Left ventricle myocardium inferior (tissue), 1 donor: ENCODE results near the gene PMIS2. TPM values are rescaled to one million over a fixed set of nuclear protein-coding genes. Genes with fewer than 3 reads are reported as not detected.
A peak's percentile ranks its signal among the peaks of the same experiment; 100 is the strongest.

Experiments used
- DNase-seq: peaks from one replicate; pipeline ENCODE4 v3.0.0-alpha.2; 2020
- H3K27ac ChIP-seq: fragments of 200-600 bp; replicated peaks from 2 replicates; pipeline ENCODE4 v1.8.0; 2021
- H3K27me3 ChIP-seq: fragments of 200-600 bp; 2 replicates; pipeline ENCODE4 v1.8.0; 2021; ENCODE audit warnings: low read depth
- H3K36me3 ChIP-seq: fragments of 200-600 bp; 2 replicates; pipeline ENCODE4 v1.8.0; 2021
- H3K4me1 ChIP-seq: fragments of 200-600 bp; 2 replicates; pipeline ENCODE4 v1.8.0; 2021
- H3K4me3 ChIP-seq: fragments of 200-600 bp; 2 replicates; pipeline ENCODE4 v1.8.0; 2021; ENCODE audit warnings: mild to moderate bottlenecking, moderate library complexity
- H3K9me3 ChIP-seq: fragments of 200-600 bp; replicated peaks from 2 replicates; pipeline ENCODE4 v1.8.0; 2021
- intact Hi-C: fragments of 100-400 bp; cut with micrococcal nuclease; formaldehyde crosslinking; loops from one replicate; pipeline ENCODE4 v1.11.0; 2022
- total RNA-seq: library from RNA; stranded (reverse); fragmentation: NEBNext Ultra II Directional; extraction: Animal tissue kit (Norgen Biotek cat#: 25700); gene quantifications from one replicate; pipeline ENCODE4 v1.2.1, GENCODE V29; 2021
- TF ChIP-seq, protein P1 (sequence below): fragments of 200-600 bp; IDR thresholded peaks from 2 replicates; pipeline ENCODE4 v1.8.0; 2021; ENCODE audit warnings: antibody characterized with exemption, mild to moderate bottlenecking, borderline replicate concordance
- donor health status: DM: no; HTN: yes; CAD: no; lungs with severe emphysema.

Gene PMIS2
- total RNA-seq, 1 donor from 2014 or later: not detected

DNA sequence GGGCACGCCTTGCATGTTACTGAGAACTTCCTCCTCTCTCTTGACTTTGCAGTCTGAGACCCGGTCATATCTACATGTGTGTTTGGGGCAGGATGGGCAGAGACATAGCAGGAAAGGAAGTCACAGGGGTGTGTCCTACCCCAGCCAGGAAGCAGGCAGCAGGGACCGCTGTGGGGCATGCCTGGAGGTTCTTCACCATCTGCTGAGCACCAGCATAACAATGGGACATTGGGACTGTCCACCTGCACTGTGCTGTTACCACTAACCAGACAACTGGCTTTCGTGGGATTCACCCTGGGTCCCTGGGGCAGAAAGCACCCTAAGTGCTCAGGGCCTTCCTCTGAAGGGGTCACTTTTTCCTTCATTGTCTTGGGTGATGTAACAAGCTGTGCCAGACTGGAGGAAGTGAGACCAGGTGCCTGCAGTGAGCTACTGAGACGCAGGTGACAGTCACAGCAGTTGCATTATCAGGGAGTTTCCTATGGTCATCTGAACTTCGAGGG is 23.9 kb downstream of the PMIS2 start:
- Histone ChIP-seq H3K9me3 (peaks cover 22% of the 10 kb centered on the region), H3K4me3 (no peak overlapping the region), H3K27me3 (no peaks in the 10 kb centered on the region), H3K27ac (no peak overlapping the region), H3K4me1 (peaks cover 15% of the 10 kb centered on the region), H3K36me3 (no peaks in the 10 kb centered on the region)
- DNase-seq: no peak
- TF ChIP-seq, protein P1, sequence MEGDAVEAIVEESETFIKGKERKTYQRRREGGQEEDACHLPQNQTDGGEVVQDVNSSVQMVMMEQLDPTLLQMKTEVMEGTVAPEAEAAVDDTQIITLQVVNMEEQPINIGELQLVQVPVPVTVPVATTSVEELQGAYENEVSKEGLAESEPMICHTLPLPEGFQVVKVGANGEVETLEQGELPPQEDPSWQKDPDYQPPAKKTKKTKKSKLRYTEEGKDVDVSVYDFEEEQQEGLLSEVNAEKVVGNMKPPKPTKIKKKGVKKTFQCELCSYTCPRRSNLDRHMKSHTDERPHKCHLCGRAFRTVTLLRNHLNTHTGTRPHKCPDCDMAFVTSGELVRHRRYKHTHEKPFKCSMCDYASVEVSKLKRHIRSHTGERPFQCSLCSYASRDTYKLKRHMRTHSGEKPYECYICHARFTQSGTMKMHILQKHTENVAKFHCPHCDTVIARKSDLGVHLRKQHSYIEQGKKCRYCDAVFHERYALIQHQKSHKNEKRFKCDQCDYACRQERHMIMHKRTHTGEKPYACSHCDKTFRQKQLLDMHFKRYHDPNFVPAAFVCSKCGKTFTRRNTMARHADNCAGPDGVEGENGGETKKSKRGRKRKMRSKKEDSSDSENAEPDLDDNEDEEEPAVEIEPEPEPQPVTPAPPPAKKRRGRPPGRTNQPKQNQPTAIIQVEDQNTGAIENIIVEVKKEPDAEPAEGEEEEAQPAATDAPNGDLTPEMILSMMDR: no peak
- intact Hi-C loops: no loop called here

DNA sequence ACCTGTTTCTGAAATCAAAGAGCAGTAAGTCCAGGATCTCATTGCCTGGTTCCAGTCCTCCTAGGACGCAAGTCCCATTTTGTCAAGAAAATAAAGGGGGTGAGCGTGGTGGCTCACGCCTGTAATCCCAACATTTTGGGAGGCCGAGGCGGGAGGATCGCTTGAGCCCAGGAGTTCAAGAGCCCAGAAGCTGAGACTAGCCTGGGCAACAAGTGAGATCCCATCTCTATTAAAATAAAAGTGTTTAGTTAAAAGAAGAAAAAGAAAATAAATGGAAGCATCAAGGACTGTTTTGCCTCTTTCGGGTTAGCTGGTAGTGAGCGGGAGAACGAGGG is 26.2 kb downstream of the PMIS2 start:
- Histone ChIP-seq H3K27ac (peak overlapping the region; percentile 63), H3K9me3 (peaks cover 16% of the 10 kb centered on the region), H3K4me3 (peak overlapping the region; percentile 80), H3K4me1 (peaks cover 15% of the 10 kb centered on the region), H3K36me3 (no peaks in the 10 kb centered on the region), H3K27me3 (no peaks in the 10 kb centered on the region)
- intact Hi-C loops: no loop called here
- TF ChIP-seq, protein P1: no peak
- no peak for DNase-seq

DNA sequence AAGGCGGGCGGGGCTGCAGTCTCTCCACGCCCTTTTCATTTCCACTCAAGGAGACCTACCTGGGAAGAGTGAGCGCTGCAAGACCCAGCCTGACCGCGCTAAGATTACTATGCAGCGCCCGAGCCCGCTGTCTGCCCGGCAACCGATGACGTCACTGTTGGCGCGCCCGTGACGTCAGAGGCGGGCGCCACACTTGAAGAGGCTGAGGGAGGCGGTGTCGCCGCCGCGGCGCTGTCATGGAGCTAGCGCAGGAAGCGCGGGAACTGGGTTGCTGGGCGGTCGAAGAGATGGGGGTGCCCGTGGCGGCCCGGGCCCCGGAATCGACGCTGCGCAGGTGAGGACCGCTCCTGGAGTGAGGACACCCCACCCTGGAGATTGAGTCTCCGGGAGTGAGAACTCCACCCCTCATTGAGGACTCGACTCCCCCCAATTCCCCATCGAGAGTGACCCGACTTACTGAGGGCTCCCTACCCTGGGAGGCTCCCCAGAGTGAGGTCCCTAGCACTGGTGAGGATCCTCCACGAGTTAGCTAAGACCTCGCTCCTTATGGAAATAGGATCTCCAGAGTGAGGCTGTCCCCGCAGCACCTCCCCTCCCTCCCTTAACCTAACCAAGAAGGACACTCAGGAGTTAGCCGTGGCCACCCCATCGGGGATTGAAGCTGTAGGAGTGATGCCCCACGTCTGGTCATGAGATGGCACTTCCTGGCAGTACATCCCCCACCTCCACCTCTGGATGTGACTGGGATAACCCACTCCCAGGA is 26.8 kb downstream of the PMIS2 start, which contains the start of gene HAUS5:
Gene HAUS5 (plus strand): TSS at position 177 of the 763 bp plus-strand sequence. CDS start 60 bp downstream, at position 237.
- TF ChIP-seq, protein P1: no peak
- DNase-seq: peak; percentile 93
- Histone ChIP-seq H3K4me3 (peak within 1 kb of the TSS; percentile 80), H3K4me1 (peaks cover 15% of the 10 kb centered on the region), H3K27me3 (no peaks in the 10 kb centered on the region), H3K36me3 (no peaks in the 10 kb centered on the region), H3K9me3 (peaks cover 10% of the 10 kb centered on the region), H3K27ac (peak within 1 kb of the TSS; percentile 63)
- intact Hi-C loops: no loop called here

DNA sequence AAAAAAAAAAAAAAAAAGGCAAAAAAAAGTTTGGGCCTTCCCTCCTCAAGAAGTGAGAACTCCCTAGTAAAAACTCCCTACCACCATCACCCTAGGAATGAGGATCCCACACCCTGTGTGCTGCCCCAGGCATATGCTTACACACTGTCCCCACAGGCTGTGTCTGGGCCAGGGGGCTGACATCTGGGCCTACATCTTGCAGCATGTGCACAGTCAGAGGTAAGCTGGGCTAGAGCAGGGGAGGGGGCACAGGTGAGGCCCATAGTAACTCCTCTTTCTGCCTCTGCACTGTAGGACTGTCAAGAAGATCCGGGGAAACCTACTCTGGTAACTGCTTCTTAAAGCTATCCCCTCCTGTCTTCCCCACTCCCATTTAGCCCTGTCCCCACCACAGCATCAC is 27.6 kb downstream of the PMIS2 start:
- no peak overlapping the region for H3K27ac ChIP-seq
- no peaks in the 10 kb centered on the region for H3K27me3 ChIP-seq
- peaks cover 15% of the 10 kb centered on the region for H3K4me1 ChIP-seq
- intact Hi-C loops: no loop called here
- TF ChIP-seq, protein P1: no peak
- H3K4me3 ChIP-seq: no peak overlapping the region
- H3K9me3 ChIP-seq: peaks cover 2% of the 10 kb centered on the region
- no peaks in the 10 kb centered on the region for H3K36me3 ChIP-seq
- DNase-seq: no peak

DNA sequence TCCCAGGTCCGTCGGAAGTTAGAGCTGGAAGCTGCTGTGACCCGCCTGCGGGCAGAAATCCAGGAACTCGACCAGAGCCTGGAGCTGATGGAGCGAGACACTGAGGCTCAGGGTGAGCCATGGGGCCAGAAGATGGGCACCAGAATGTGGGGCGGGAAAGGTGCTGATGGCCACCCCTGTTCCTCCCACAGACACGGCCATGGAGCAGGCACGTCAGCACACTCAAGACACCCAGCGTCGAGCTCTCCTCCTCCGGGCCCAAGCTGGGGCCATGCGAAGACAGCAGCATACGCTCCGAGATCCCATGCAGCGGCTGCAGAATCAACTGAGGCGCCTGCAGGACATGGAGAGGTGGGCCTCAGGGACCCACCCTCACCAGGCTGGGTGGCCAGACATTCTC is 29.1 kb downstream of the PMIS2 start:
- H3K27me3 ChIP-seq: no peaks in the 10 kb centered on the region
- H3K9me3 ChIP-seq: no peaks in the 10 kb centered on the region
- DNase-seq: no peak
- H3K36me3 ChIP-seq: no peaks in the 10 kb centered on the region
- TF ChIP-seq, protein P1: no peak
- H3K27ac ChIP-seq: no peak overlapping the region
- intact Hi-C loops: no loop called here
- H3K4me1 ChIP-seq: peaks cover 15% of the 10 kb centered on the region
- no peak overlapping the region for H3K4me3 ChIP-seq
